ENCODE results near the gene ROR1.

ROR1 gene

DNA sequence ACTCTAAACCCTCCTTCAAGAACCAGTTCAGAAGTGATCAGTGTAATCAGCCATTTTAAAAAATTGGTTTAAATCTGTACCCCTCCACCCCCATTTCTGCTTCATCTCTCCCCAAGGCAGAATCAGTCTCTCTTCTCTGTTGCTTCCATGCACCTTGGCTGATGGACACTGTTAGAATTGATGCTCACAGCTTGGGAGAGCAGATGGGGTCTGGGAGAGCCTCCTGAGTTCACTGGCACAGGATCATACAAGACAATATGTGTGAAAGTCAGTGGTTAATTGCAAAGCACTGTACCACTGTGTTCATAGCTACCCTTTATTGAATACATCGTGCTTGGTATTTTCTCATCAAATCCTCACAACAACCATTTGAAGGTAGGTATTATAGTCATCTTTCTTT is 140.9 kb downstream of the ROR1 start:
- no peak for DNase-seq

GRCh38 chr1:63915121-63915520 is 141.3 kb downstream of the ROR1 start:
- no peak for DNase-seq

DNA sequence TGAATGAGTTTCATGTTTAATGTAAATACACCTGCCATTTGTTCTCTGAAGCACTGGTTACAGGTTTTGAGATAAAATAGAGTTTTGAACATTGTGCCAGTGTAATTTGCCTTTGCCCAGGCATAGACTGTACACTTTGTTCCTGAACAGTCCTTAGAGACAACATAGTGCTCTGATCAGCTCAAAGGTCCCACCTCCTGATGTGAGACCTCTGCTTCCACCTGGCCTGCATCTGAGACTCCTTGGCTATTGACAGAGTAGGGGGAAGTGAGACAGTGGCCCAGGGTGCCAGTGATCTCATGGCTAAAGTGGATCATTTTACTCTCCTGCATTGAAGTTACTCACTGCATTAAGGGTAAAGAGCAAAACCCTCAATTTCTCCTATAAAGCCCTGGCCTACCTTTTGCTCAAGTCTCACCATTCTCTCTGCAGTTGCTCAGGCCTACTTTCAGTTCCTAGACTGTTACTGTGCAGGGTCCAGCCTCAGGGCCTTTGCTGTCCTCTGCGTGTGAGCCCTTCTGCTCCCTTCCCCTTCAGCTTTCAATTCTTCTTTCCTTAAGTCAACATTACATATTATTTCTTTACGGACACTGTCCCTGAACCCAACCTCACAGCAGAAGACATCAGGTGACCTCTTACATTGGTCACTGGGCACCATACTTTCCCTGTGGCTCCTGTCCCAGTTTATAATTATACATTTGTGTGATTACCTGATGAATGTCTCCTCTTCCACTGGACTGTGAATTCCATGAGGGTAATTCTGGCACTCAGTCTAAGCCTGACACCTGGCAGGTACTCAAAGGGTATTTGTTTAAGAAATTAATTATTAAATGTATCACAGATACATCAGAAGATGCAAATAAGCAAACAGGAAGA is 142.9 kb downstream of the ROR1 start:
- no peak for DNase-seq

DNA sequence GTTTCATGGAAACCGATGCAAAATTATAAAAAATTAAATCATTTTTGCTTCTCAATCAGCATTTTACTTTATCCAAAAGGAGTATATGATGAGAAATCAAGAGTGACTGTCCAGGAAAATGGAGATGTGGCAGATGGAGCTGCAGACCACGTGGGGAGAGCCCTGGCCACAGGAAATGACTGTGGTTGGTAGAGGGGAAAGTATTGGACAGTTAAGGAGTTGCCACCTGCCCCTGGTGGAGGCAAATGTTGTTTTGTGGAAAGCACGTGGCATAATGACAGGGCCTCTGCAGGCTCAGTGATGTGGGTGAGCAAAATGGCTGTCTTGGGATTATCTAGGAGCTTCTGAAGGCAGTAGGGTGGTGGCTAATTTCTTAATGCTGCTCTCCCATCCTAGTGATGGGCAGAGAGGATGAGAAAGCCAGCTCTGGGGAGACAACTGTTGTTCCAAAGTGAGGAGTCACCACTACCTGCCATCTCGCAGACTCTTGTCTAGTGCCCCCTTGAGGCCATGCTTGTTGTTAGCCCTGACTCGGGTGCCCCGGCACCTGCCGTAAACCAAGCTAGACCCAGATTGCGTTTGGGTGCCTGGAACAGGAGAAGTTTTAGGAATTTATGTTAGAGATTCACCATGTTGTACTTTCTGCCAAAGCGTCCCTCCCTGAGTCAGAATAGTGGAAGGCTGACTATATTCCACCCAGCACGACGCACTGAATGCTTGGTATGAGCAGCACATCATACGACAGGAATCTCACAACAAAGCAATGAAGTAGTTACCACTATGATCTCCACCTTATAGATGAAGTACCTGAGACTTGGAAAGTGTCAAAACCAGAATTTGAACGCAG is 144.0 kb downstream of the ROR1 start:
- DNase-seq: no peak

DNA sequence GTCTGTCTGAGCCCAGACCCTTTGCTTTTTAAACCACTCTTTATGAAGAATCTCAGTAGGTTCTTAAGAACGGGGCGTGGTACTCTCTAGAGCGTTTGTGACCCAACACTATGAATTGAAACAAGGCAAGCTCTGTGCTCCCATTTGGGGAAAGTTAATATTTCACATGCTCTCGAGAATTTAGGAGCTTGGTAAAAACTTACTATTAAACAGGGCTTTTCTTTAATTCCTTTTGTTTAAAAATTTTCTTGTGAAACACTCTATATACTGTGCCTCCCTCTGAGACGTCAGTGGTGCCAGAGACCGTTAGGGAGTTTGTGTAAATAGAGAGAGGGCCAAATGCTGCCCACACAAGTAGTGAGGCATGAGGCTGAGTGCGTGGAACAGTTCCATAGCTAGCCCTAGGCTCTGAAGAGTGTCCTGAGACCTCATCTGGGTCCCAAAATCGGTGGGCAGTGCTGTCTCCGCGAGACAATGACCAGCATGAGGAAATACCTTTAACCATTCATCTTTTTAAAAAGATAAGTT is 144.7 kb downstream of the ROR1 start:
- DNase-seq: no peak

DNA sequence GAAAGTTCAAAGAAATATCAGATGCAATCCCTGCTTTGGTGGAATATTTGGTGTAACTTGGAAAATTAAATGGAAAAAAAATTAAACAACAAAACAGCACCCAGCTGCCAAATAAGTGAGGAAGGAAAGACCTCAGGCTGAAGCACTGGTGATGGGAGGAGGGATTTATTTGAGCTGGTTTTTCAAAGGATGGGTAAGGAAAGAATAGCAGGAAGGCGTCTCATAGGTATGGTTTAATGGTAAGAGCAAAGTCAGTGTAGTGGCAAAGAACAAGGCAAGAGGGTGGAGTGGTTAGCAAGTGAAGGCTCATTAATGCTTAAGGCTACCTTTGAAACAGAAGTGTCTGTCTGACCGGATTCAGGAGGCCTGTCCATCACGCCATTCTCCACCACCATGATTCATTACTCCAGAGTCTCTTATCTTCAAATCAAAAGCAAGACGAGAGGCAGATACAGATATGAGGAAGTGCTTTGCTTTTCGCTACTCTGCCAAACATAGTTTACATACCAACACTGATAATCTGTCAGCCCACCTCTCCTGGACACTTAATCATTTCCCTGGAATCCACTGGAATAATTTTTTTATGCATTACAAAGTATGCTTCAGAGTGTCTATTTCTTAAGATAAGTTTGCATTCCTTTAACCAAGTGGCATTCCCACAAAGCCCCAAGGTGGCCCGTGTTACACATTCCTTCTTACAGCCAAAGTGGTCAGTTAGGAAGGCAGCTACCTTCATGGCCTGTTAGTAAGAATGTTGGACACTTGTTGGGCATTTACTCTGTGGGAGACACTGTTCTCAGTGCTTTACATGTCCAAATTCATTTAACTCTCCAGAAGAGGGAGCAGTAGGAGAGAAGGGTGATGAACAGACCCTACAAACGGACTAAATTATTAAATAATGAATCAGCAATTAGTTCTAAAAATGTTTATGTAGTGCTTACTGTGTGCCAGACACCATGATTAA is 146.6 kb downstream of the ROR1 start:
- no peak for DNase-seq

- DNase-seq: no peak
Observed at GRCh38 chr1:63921359-63921758, 147.5 kb downstream of the ROR1 start.

GRCh38 chr1:63921802-63922201 is 148.0 kb downstream of the ROR1 start:
- DNase-seq: no peak

- DNase-seq: no peak
Observed at GRCh38 chr1:63922848-63923247, 149.0 kb downstream of the ROR1 start.

GRCh38 chr1:63923302-63923701 is 149.5 kb downstream of the ROR1 start:
- DNase-seq: no peak

DNA sequence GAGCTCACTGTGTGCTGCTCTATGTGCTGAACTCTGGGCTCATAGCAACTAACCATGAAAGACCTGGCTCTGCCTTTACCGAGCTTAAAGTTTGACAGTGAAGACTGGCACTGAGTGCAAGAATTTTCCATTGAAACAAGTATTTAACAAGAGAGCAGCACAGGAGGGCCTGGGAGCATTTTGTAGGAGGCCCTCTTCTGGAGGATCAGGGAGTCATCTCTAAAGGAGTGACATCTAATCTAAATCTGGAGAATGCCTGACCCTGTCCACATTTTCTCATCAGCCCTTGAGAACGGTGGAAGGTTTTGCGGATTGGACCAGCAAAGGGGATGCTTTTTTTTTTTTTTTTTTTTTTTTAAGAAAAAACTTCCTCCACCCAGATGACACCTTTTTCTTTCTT is 150.8 kb downstream of the ROR1 start:
- no peak for DNase-seq

DNA sequence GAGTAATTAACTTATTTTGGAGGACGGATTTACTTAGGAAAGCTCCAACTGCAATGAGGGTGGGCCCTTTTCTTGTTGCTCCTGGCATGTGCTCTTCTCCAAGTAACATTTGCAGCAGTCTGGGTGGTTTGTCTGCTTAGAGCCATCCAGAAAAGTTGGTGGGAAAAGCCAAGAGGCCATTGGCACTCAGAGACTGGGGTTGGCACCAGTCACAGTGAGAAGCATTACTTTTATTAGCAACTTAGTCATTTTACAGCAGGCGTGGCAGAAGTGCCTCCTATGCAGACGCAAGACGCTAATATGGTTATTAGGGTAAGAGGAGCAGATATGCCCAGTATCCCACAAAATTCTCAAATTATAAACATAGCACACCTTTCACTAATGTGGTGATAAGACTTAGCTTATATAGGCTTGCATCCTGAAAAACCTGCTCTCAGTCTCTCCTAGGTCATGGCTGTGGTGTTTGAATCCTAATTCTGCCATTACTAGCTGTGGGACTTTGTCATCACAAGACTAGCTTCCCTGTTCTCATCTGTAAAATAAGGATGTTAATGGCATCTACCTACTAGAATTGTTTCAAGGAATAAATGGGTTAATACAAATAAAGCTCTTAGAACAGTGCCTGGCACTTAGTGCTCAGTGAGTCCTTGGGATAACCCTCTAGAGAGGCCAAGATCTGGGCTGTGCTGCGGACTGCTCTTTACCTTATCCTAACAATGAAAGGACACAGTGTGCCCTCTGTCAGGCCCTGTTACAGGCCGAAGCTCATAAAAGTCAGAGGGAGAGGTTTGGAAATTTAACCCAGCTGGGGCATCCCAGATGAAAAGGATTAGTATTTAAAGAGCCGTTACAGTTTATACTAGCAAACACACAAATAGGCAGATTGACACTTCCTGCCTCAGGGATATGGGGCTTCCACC is 154.6 kb downstream of the ROR1 start:
- DNase-seq: no peak

- DNase-seq: no peak
Observed at GRCh38 chr1:63929106-63929478, 155.3 kb downstream of the ROR1 start.

DNA sequence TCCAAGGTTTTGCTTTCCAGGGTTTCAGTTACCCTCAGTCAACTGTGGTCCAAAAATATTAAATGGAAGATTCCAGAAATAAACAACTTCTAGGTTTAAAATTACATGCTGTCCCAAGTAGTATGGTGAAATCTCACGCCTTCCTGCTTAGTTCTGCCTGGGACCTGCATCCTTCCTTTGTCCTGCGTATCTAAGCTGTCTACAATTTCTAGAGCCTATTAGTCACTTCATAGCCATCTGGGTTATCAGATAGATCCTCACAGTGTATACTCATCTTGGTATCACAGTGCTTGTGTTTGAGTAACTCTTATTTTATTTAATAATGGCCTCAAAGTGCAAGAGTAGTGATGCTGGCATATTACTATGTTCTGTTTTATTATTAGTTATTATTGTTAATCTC is 157.7 kb downstream of the ROR1 start:
- no peak for DNase-seq

DNA sequence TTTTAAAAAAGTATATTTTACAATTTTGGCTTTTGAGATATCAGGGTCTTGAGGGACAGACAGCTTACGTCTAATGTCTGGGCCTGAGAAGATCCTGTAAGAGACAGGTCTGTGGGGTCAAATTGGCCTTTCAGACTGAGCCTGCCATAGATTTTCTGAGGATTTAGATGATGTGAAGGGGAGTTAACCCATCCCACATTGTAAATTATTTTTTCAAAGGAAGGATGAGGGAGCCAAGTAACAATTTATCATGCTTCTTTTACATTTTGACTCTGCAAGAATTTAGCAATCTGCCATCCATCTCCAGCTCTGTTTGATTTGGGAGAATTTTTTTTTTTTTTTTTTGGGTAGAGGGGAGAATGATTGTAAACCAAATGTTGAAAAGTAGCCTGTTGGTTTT is 160.9 kb downstream of the ROR1 start:
- DNase-seq: no peak

DNA sequence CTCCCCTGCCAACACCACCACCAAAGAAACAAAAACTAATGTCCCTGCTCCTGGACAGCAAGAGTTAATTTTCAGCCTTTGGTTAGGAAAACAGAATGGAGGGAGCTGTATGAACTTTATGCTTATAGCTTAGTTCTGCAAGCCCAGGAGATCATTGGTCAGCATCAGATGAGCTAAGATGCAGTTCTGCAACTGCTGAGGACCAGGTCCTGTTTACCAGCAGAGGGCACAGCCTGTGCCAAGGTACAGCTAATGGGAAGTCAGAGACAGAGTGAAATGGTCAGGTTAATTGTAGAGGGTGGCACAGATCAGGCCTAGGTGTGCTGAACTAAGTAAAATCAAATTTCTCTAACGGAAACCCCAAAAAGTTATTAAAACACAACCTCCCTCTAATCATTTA is 161.3 kb downstream of the ROR1 start:
- DNase-seq: no peak

DNA sequence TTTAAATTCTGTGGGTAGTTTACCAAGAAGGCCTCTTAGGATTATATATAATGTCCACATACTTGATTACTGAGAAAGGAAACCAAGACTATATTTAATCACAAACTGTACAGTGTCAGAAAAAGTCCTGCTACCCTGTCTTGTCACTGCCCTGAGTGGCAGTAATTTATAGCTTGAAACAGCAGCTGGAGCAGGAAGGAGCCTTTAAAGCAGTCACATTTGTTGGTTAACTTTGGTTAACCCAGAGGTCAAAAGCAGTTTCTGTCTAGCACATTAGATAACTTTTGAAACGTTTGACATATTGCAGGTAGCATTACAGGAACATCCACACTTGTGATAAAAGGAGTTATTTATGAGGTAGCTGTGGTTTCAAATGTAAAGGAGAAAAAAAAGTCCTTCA is 161.7 kb downstream of the ROR1 start:
- DNase-seq: no peak

DNA sequence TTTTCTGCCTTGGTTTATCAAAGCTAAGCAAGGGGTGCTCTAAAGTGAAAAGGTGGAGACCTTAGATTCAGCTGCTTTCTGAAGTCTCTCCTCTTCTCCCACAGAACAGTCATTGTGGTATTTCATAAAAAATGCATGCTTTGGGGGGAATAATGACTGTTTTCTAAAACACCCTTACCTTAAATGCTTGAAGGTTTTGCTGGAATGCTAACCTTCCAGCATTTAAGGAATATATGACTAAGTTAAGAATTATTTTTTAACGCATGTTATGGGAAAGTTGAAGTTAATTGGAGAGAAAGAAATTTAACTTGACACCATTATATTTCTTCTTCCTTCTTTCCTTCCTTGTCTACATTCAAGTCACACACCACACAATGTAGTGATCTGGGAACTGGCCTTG is 162.5 kb downstream of the ROR1 start:
- no peak for DNase-seq

GRCh38 chr1:63936801-63937200 is 163.0 kb downstream of the ROR1 start:
- no peak for DNase-seq

GRCh38 chr1:63937461-63938022 is 163.7 kb downstream of the ROR1 start:
- no peak for DNase-seq

DNA sequence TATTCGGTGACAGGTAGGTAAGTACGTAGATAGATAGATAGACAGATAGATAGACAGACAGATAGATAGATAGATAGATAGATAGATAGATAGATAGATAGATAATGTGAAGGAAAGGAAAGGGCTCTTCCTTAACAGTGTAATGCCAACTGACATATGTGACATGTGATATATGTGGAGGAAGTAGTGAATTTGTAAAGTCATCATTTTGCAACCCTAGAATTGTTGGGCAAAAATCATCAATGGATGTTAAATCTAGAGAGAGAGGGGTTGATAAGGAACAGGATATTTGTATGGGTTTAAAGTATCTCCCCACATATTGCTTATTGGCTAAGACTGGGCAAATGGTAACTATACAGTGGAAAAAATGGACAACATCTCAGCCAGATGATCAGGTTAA is 166.6 kb downstream of the ROR1 start:
- no peak for DNase-seq
